OCI-LY7 (cell line): ENCODE results near the gene CTNND2. TPM values are rescaled to one million over a fixed set of nuclear protein-coding genes. Genes with fewer than 3 reads are reported as not detected.

Source experiments
- BruUV-seq: library from RNA; stranded (reverse); fragments of 400-500 nt; replicated peaks from 2 replicates; lab custom pipeline; 2021; lab: Mats Ljungman, UMichigan
- CTCF ChIA-PET: fragments of 300-600 bp; sonication (Branson Sonifier 250); formaldehyde crosslinking; loops from one replicate; lab custom pipeline; 2022; ENCODE audit warnings: antibody characterized with exemption; ENCODE audit not compliant: unreplicated experiment; lab: Charles Lee
- POLR2A ChIA-PET: fragments of 300-600 bp; sonication (Branson Sonifier 250); formaldehyde crosslinking; loops from one replicate; lab custom pipeline; 2022; ENCODE audit warnings: antibody characterized with exemption; lab: Charles Lee
- DNase-seq: peaks from one replicate; pipeline ENCODE4 v3.0.0-alpha.2; 2015; ENCODE audit warnings: low spot score
- H2AFZ ChIP-seq: fragments of 200-600 bp; sonication (generic), shearing (Covaris generic); 2 replicates; pipeline ENCODE4 v1.6.1; 2014; ENCODE audit warnings: mild to moderate bottlenecking, antibody characterized with exemption, low read length, moderate library complexity
- H3K27ac ChIP-seq: fragments of 200-600 bp; sonication (generic); 2 replicates; pipeline ENCODE4 v1.5.1; 2014; ENCODE audit warnings: mixed run types, low read depth, mild to moderate bottlenecking, moderate library complexity, low read length, inconsistent platforms; ENCODE audit not compliant: poor library complexity, severe bottlenecking
- H3K36me3 ChIP-seq: fragments of 200-600 bp; sonication (generic); 2 replicates; pipeline ENCODE4 v1.6.1; 2014; ENCODE audit warnings: mild to moderate bottlenecking, antibody characterized with exemption, low read length, moderate library complexity, mixed read lengths; ENCODE audit not compliant: insufficient read depth
- H3K4me1 ChIP-seq: fragments of 200-600 bp; sonication (generic); 2 replicates; pipeline ENCODE4 v1.5.1; 2014; ENCODE audit warnings: mild to moderate bottlenecking, low read length; ENCODE audit not compliant: insufficient read depth, poor library complexity, severe bottlenecking
- H3K4me2 ChIP-seq: fragments of 200-600 bp; sonication (generic); 2 replicates; pipeline ENCODE4 v1.6.1; 2014; ENCODE audit warnings: mild to moderate bottlenecking, low read length
- H3K4me3 ChIP-seq: fragments of 200-600 bp; sonication (generic); 2 replicates; pipeline ENCODE4 v1.5.1; 2014; ENCODE audit warnings: mild to moderate bottlenecking, low read depth, low read length; ENCODE audit not compliant: poor library complexity, severe bottlenecking
- H3K79me2 ChIP-seq: fragments of 200-600 bp; sonication (generic); 2 replicates; pipeline ENCODE4 v1.6.1; 2016; ENCODE audit warnings: low read depth, mild to moderate bottlenecking, low read length, moderate library complexity, mixed read lengths; ENCODE audit not compliant: insufficient read depth
- H3K9me2 ChIP-seq: fragments of 200-600 bp; sonication (generic); 2 replicates; pipeline ENCODE4 v1.6.1; 2016; ENCODE audit warnings: mild to moderate bottlenecking, low read length, mixed read lengths; ENCODE audit not compliant: insufficient read depth
- H3K9me3 ChIP-seq: fragments of 200-600 bp; sonication (generic); 2 replicates; pipeline ENCODE4 v1.6.1; 2014; ENCODE audit warnings: mild to moderate bottlenecking, mixed run types, low read length, mixed read lengths
- H4K20me1 ChIP-seq: fragments of 200-600 bp; sonication (generic); 2 replicates; pipeline ENCODE4 v1.6.1; 2014; ENCODE audit warnings: mild to moderate bottlenecking, antibody characterized with exemption, low read length, moderate library complexity, mixed read lengths; ENCODE audit not compliant: insufficient read depth
- EZH2phosphoT487 ChIP-seq: fragments of 200-600 bp; sonication (generic); IDR thresholded peaks from 2 replicates; pipeline ENCODE4 v1.6.1; 2018; ENCODE audit warnings: low read depth, borderline replicate concordance, mild to moderate bottlenecking, mixed run types, antibody characterized with exemption, low read length, moderate library complexity, mixed read lengths
- intact Hi-C: fragments of 100-400 bp; cut with micrococcal nuclease; formaldehyde crosslinking; loops from one replicate; pipeline ENCODE4 v1.10.0; 2022; ENCODE audit not compliant: unreplicated experiment
- total RNA-seq, 2 experiments: library from RNA; depleted of rRNA in 1 of 2; stranded (reverse); fragments of >200 nt in 1 of 2; shearing (Covaris generic) in 1 of 2; gene quantifications; 2 replicates each; pipeline ENCODE4 v1.2.3, GENCODE V29; 2014 to 2022
- TF ChIP-seq, protein P1 (sequence below): fragments of 200-600 bp; sonication (generic); conservative IDR thresholded peaks from 2 replicates; pipeline ENCODE4 v1.5.1; 2014; ENCODE audit warnings: mild to moderate bottlenecking, antibody characterized with exemption, low read length, moderate library complexity, mixed read lengths

The CTNND2 gene
- total RNA-seq, 2 experiments from 2014 or later = not detected

DNA sequence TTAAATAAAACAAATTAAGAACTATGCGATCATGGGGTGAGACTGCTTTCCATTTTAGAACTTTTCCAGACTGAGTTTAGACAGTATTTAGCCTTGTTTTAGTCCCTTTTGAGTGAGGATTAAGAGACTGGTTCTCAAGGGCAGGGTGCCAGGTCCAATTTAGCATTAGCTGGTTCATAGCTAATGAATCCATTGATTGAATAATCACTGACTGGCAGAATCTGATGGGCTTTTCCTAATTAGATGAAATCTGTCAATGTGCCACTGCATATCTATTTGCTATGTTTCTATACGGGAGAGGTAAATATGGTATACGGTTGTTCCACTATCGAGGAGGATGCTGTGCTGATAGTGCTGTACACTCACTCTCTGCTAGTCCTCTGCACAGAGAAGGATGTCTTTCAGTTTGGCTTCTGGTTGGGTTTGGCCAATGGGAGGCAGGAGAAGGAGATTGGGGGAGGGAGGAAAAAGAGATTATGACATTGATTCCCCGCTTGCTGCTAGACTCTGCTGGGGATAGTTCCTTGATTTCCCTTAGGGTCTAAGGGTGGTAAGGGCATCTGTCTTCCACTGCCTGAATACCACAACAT, 496.6 kb downstream of the CTNND2 start:
- Histone ChIP-seq H4K20me1 (no peaks in the 10 kb centered on the region), H3K4me1 (no peaks in the 10 kb centered on the region), H3K36me3 (no peaks in the 10 kb centered on the region), H2AFZ (no peak overlapping the region), H3K4me3 (no peak overlapping the region), H3K27ac (no peak overlapping the region), H3K79me2 (no peaks in the 10 kb centered on the region), H3K4me2 (no peak overlapping the region), H3K9me2 (no peaks in the 10 kb centered on the region), H3K9me3 (no peaks in the 10 kb centered on the region)
- BruUV-seq = no TSS peak
- DNase-seq = no peak
- ChIA-PET CTCF (no interaction called here), POLR2A (no interaction called here)
- intact Hi-C loops = no loop called here
- no peak for TF ChIP-seq EZH2phosphoT487
- TF ChIP-seq, protein P1, sequence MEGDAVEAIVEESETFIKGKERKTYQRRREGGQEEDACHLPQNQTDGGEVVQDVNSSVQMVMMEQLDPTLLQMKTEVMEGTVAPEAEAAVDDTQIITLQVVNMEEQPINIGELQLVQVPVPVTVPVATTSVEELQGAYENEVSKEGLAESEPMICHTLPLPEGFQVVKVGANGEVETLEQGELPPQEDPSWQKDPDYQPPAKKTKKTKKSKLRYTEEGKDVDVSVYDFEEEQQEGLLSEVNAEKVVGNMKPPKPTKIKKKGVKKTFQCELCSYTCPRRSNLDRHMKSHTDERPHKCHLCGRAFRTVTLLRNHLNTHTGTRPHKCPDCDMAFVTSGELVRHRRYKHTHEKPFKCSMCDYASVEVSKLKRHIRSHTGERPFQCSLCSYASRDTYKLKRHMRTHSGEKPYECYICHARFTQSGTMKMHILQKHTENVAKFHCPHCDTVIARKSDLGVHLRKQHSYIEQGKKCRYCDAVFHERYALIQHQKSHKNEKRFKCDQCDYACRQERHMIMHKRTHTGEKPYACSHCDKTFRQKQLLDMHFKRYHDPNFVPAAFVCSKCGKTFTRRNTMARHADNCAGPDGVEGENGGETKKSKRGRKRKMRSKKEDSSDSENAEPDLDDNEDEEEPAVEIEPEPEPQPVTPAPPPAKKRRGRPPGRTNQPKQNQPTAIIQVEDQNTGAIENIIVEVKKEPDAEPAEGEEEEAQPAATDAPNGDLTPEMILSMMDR = no peak

GRCh38 chr5:11400316-11400715, 503.9 kb downstream of the CTNND2 start:
- intact Hi-C loops = no loop called here
- Histone ChIP-seq H4K20me1 (no peaks in the 10 kb centered on the region), H3K9me3 (no peaks in the 10 kb centered on the region), H3K9me2 (no peaks in the 10 kb centered on the region), H3K4me2 (no peak overlapping the region), H3K79me2 (no peaks in the 10 kb centered on the region), H3K27ac (no peak overlapping the region), H3K4me1 (no peaks in the 10 kb centered on the region), H3K36me3 (no peaks in the 10 kb centered on the region), H2AFZ (no peak overlapping the region), H3K4me3 (no peak overlapping the region)
- ChIA-PET POLR2A (no interaction called here), CTCF (no interaction called here)
- DNase-seq = no peak
- BruUV-seq = no TSS peak
- TF ChIP-seq, protein P1 = no peak
- TF ChIP-seq EZH2phosphoT487 = no peak

DNA sequence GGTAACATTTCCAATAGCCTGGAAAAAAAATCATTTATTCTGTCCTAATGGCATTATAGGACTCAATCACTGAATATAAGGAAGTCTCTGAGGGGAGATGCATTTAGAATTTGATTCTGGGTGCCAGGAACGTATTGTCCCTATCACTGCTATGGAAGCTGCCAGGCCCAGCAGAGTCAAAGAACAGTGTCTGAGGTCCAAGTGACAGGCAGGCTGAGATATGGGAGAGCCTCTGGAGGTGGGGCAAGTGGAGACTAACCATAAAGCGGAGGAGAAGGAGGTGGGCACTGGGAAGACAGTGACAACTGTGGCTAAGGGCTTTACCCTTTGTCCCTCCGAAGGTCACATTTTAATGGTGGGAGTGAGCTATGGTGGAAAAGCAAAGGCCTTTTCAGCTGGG, 505.5 kb downstream of the CTNND2 start:
- ChIA-PET POLR2A (no interaction called here), CTCF (no interaction called here)
- H3K4me2 ChIP-seq = no peak overlapping the region
- no peak overlapping the region for H3K4me3 ChIP-seq
- no peaks in the 10 kb centered on the region for H4K20me1 ChIP-seq
- intact Hi-C loops = no loop called here
- H3K27ac ChIP-seq = no peak overlapping the region
- no peak overlapping the region for H2AFZ ChIP-seq
- no peaks in the 10 kb centered on the region for H3K36me3 ChIP-seq
- no peak for DNase-seq
- no TSS peak for BruUV-seq
- H3K4me1 ChIP-seq = no peaks in the 10 kb centered on the region
- TF ChIP-seq, protein P1 = no peak
- TF ChIP-seq EZH2phosphoT487 = no peak
- no peaks in the 10 kb centered on the region for H3K79me2 ChIP-seq
- H3K9me2 ChIP-seq = no peaks in the 10 kb centered on the region
- H3K9me3 ChIP-seq = no peaks in the 10 kb centered on the region
